ENCODE measurements around the gene EPSTI1.
"Not testable (repeated sequence)": the region's sequence is repeated elsewhere in the genome, so short reads cannot be mapped to it uniquely, and the experiment has no call there.

The EPSTI1 gene

GRCh38 chr13:43003729-43004128 lies 11.7 kb upstream of the EPSTI1 start:
- no peak for DNase-seq

DNA sequence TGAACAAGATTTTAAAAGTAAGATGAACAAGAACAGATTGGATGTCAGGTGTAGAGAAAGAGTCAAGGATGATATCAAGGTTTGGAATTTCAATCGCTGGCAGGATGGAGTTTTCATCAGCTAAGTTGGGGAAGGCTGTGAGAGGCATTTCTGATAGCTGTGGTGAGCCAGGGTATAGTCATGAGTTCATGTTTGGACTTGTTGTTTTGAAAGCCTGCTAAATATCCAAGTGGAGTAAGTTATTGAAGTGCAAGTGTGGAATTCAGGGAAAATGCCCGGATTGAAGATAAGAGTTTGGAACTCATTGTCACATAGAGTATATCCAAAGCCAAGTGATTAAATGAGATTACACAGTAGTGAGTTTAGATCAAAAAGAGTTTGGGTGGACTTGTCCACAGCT lies 11.0 kb upstream of the EPSTI1 start:
- DNase-seq, result no peak

DNA sequence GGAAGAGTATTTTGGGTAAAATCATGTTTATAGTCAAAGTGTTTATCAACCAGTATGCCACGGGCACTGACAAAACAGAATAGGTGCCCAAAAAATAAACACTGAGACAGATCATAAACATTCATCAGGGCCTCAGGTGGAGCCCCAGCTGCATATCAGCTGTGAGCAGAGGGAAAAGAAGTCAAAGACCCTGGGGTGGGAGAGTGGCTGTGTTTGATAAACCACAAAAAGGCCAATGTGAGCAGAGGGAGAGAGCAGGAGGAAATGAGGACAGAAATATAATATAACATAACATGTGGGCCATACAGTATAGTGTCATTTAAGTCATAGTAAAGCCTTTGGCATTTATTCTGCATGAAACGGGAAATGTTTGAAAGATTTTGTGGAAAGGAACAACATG lies 10.0 kb upstream of the EPSTI1 start:
- DNase-seq, result no peak

- no peak for DNase-seq
Observed at GRCh38 chr13:43000676-43001075, 8.6 kb upstream of the EPSTI1 start.

- no peak for DNase-seq
Observed at GRCh38 chr13:42999491-42999890, 7.5 kb upstream of the EPSTI1 start.

- no peak for DNase-seq
Observed at GRCh38 chr13:42997381-42997780, 5.3 kb upstream of the EPSTI1 start.

- DNase-seq, result no peak
Observed at GRCh38 chr13:42996584-42996983, 4.5 kb upstream of the EPSTI1 start.

GRCh38 chr13:42994878-42995277 lies 2.8 kb upstream of the EPSTI1 start:
- DNase-seq, result no peak

- no peak for DNase-seq
Observed at GRCh38 chr13:42992764-42993122, 702 bp upstream of the EPSTI1 start.

DNA sequence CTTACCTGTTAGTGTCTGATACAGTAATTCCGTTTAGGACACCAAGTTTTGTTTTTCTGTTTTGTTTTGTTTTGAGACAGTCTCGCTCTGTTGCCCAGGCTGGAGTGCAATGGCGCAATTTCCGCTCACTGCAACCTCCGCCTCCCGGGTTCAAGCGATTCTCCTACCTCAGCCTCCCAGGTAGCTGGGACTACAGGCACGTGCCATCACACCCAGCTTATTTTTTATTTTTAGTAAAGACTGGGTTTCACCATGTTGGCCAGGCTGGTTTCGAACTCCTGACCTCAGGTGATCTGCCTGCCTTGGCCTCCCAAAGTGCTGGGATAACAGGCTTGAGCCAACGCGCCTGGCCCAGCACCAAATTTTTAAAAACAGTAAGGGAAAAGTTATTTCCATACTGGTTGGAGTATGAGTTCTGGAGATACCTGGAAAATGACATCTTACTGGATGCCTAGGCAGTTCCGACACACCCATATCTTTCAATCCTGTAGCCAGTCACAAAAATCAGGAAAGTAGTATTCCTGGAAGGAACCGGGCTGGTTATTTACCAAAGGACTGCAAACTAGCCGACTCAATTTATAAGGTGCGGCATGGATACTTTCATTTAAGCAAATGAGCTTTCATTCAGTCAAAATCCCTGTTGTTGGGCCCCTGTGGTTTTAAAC lies 676 bp downstream of the EPSTI1 start:
- not testable (repeated sequence) for DNase-seq

- DNase-seq, result peak in 1 of 2 experiments; percentile 34
Observed at GRCh38 chr13:42990291-42991232, 1.5 kb downstream of the EPSTI1 start.

GRCh38 chr13:42986176-42986574 lies 5.9 kb downstream of the EPSTI1 start:
- no peak for DNase-seq

- no peak for DNase-seq
Observed at GRCh38 chr13:42985312-42986175, 6.5 kb downstream of the EPSTI1 start.

GRCh38 chr13:42984691-42985090 lies 7.3 kb downstream of the EPSTI1 start:
- no peak for DNase-seq

DNA sequence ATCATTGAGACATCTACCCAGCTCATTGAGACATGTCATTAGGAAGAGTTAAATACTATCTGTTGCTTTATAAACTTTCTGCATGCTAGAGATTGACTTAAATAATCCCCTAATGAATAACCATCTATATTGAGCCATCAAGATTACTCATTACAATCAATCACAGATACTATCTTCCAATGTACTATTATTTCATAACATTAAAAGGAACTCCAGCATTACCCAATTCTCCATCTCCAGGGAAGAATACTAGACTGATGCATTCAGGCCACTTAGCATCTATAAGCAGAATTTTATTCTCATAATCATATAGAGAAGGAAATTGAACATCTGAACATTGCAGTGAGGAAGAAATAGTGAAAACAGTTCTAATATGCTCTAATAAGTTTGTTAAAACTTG lies 8.0 kb downstream of the EPSTI1 start:
- no peak for DNase-seq

DNA sequence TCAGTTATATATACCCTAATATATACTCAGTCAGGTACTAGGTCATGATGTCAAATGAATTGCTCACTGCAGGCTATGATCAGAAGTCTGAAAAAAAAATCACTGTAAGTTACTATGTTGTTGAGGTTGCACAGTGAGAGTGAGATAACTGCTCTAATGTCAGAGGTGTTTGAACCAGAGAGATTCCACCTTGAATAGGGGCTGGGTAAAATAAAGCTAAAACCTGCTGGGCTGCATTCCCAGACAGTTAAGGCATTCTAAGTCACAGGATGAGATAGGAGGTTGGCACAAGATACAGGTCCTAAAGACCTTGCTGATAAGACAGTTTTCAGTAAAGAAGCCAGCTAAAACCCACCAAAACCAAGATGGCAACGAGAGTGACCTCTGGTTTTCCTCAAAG lies 10.2 kb downstream of the EPSTI1 start:
- no peak for DNase-seq

DNA sequence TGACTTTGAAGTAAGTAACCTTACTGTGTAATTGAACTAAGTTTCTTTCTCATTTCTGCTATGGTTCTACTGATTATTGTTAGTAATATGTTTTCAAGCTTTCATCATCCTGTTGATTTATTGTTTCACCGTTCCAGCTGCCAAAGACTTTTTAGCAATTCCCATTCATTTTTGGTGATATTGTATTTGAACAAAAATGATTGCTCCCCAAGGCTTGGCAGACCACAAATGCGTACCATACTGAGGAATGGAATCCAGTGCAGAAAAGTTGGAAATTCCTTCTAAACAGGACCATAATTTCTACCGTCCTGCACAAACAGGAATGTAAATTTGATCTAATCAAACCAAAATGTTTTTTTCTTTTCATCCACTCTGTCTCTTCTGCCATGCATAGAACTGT lies 10.7 kb downstream of the EPSTI1 start:
- DNase-seq, result no peak

- no peak for DNase-seq
Observed at GRCh38 chr13:42977219-42977659, 14.8 kb downstream of the EPSTI1 start.

GRCh38 chr13:42976066-42976465 lies 16.0 kb downstream of the EPSTI1 start:
- DNase-seq, result no peak

DNA sequence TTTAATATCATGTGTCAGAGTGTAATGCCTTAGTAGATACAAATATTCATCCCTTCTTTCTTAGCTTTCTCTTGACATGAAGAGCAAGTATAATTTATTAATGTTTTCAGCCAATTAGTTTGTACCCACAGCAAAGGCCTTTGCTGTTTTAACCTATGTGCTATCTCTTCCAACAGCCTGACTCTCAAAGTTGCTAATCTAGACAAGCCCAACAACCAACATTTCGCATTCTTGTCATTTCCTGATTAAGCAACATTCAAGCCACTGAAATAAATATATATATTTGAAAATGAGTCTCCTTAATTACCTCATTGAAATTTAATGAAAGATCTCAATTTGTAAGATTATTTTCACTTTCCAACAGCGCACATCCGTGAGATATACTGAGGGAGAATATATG lies 18.5 kb downstream of the EPSTI1 start:
- no peak for DNase-seq

GRCh38 chr13:42971691-42972347 lies 20.2 kb downstream of the EPSTI1 start:
- DNase-seq, result no peak

DNA sequence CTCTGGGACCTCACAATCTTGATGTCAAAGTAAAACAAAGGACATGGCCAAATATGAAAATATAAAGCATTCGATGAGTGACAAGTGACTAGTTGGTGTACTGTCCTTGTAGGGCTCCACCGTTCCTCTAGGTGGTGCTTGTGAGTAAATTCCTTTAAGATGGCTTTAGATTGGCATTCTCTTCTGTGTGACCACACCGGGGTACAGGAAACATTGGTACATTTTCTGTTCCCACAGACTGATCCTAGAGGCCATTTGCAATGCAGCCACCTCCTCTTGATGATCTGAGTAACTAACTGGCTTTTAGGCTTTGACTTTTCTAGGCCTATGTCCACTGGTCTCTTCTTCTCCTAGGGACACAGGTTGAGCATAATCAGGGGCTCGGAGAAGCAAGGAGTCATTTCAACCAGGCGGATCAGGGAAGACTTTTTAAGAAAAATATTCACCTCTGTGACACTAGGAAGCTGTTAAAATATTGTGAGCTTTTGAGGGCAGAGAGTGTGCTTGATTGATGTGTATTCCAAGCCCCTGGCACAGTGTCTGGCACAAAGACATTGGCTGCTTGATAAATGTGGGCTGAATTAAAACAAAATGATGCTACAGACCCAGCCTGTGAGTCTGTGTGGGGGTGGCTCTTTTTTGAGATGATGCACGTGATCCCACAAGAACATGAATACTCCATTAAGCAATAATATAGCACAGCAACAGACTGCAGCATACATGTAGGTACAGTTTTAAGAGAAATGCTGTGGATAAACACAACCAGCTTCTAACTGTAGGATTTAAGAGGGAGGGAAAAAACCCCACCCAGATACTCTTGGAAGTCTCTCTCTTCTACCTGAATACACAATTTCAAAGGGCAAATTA lies 21.0 kb downstream of the EPSTI1 start:
- no peak for DNase-seq
